Activated naive CD8-positive, alpha-beta T cell (primary cell): ENCODE results near the gene TMUB1.

Source experiments
- H3K27ac Mint-ChIP-seq: one replicate; pipeline ENCODE4 v1.8.0; 2021; ENCODE audit warnings: mixed read lengths
- H3K27me3 Mint-ChIP-seq: one replicate; pipeline ENCODE4 v1.8.0; 2021; ENCODE audit warnings: mixed read lengths
- H3K36me3 Mint-ChIP-seq: one replicate; pipeline ENCODE4 v1.8.0; 2021; ENCODE audit warnings: mixed read lengths
- H3K4me1 Mint-ChIP-seq: one replicate; pipeline ENCODE4 v1.8.0; 2021; ENCODE audit warnings: low read depth, mixed read lengths
- H3K4me3 Mint-ChIP-seq: one replicate; pipeline ENCODE4 v1.8.0; 2021; ENCODE audit warnings: mild to moderate bottlenecking, mixed read lengths
- H3K9me3 Mint-ChIP-seq: one replicate; pipeline ENCODE4 v1.8.0; 2021; ENCODE audit warnings: low read depth, mixed read lengths

The TMUB1 gene

GRCh38 chr7:151034312-151035025 is 48.8 kb downstream of the TMUB1 start:
- H3K27me3 Mint-ChIP-seq: no peaks in the 10 kb centered on the region
- no peaks in the 10 kb centered on the region for H3K36me3 Mint-ChIP-seq
- no peaks in the 10 kb centered on the region for H3K9me3 Mint-ChIP-seq
- no peak overlapping the region for H3K27ac Mint-ChIP-seq
- H3K4me1 Mint-ChIP-seq: peaks cover 14% of the 10 kb centered on the region
- no peak overlapping the region for H3K4me3 Mint-ChIP-seq

- H3K4me1 Mint-ChIP-seq: peaks cover 12% of the 10 kb centered on the region
- no peaks in the 10 kb centered on the region for H3K9me3 Mint-ChIP-seq
- no peak overlapping the region for H3K27ac Mint-ChIP-seq
- no peak overlapping the region for H3K4me3 Mint-ChIP-seq
- H3K27me3 Mint-ChIP-seq: no peaks in the 10 kb centered on the region
- H3K36me3 Mint-ChIP-seq: no peaks in the 10 kb centered on the region
Measured at GRCh38 chr7:151033864-151034249, 49.4 kb downstream of the TMUB1 start.

GRCh38 chr7:151032936-151033863 is 50.1 kb downstream of the TMUB1 start:
- Mint-ChIP-seq H3K36me3 (no peaks in the 10 kb centered on the region), H3K9me3 (no peaks in the 10 kb centered on the region), H3K4me1 (peaks cover 12% of the 10 kb centered on the region), H3K27ac (no peak overlapping the region), H3K4me3 (no peak overlapping the region), H3K27me3 (no peaks in the 10 kb centered on the region)
